ENCODE measurements around the gene MED15.
"Not testable (repeated sequence)": the region's sequence is repeated elsewhere in the genome, so short reads cannot be mapped to it uniquely, and the experiment has no call there.

The MED15 gene

GRCh38 chr22:20533095-20533878 is 25.9 kb downstream of the MED15 start:
- no peak for DNase-seq

- no peak for DNase-seq
These were observed 26.5 kb downstream of the MED15 start for GRCh38 chr22:20533879-20534265.

- no peak for DNase-seq
These were observed 29.3 kb downstream of the MED15 start for GRCh38 chr22:20536590-20537324.

- DNase-seq = no peak
These were observed 29.9 kb downstream of the MED15 start for GRCh38 chr22:20537325-20537756.

- no peak for DNase-seq
These were observed 30.6 kb downstream of the MED15 start for GRCh38 chr22:20537983-20538382.

GRCh38 chr22:20538875-20539274 is 31.5 kb downstream of the MED15 start:
- DNase-seq = not testable (repeated sequence)

- no peak for DNase-seq
These were observed 34.6 kb downstream of the MED15 start for GRCh38 chr22:20542055-20542454.

GRCh38 chr22:20542736-20543135 is 35.3 kb downstream of the MED15 start:
- DNase-seq = no peak

- not testable (repeated sequence) for DNase-seq
These were observed 37.9 kb downstream of the MED15 start for GRCh38 chr22:20545318-20545634.

- no peak for DNase-seq
These were observed 38.5 kb downstream of the MED15 start for GRCh38 chr22:20545681-20546521.

GRCh38 chr22:20546541-20546950 is 39.1 kb downstream of the MED15 start:
- DNase-seq = no peak

GRCh38 chr22:20547029-20547428 is 39.6 kb downstream of the MED15 start:
- no peak for DNase-seq

- DNase-seq = no peak
These were observed 41.4 kb downstream of the MED15 start for GRCh38 chr22:20548806-20549205.

GRCh38 chr22:20549232-20549841 is 41.9 kb downstream of the MED15 start:
- DNase-seq = no peak

GRCh38 chr22:20550057-20550817 is 42.8 kb downstream of the MED15 start:
- DNase-seq = no peak

GRCh38 chr22:20550851-20551744 is 43.7 kb downstream of the MED15 start:
- no peak for DNase-seq

- no peak for DNase-seq
These were observed 44.5 kb downstream of the MED15 start for GRCh38 chr22:20551805-20552442.

- DNase-seq = no peak
These were observed 45.3 kb downstream of the MED15 start for GRCh38 chr22:20552443-20553401.

GRCh38 chr22:20553947-20554741 is 46.7 kb downstream of the MED15 start:
- DNase-seq = no peak
